HEK293 (cell line): ENCODE data around the gene SETD4.

ENCODE experiments used
- OVOL3 ChIP-seq: fragments of 450-650 bp; formaldehyde crosslinking; IDR thresholded peaks from 2 replicates; pipeline ENCODE4 v1.5.1; 2016; ENCODE audit warnings: missing biosample characterization, missing genetic modification characterization
- TCF7L2 ChIP-seq: IDR thresholded peaks from 2 replicates; pipeline ENCODE4 v1.6.1; 2011; ENCODE audit warnings: low read depth, mild to moderate bottlenecking, inconsistent platforms, low read length, moderate library complexity, borderline replicate concordance
- ZBTB20 ChIP-seq: fragments of 450-650 bp; formaldehyde crosslinking; IDR thresholded peaks from 2 replicates; pipeline ENCODE4 v1.5.1; 2016; ENCODE audit warnings: missing biosample characterization, missing genetic modification characterization
- ZFP37 ChIP-seq: fragments of 450-650 bp; formaldehyde crosslinking; IDR thresholded peaks from 2 replicates; pipeline ENCODE4 v1.5.1; 2016; ENCODE audit warnings: missing biosample characterization, missing genetic modification characterization
- ZNF214 ChIP-seq: fragments of 450-650 bp; formaldehyde crosslinking; IDR thresholded peaks from 2 replicates; pipeline ENCODE4 v1.5.1; 2017; ENCODE audit warnings: missing biosample characterization, mild to moderate bottlenecking, missing genetic modification characterization, borderline replicate concordance
- ZNF24 ChIP-seq: fragments of 450-650 bp; formaldehyde crosslinking; IDR thresholded peaks from 2 replicates; pipeline ENCODE4 v1.5.1; 2016; ENCODE audit warnings: missing biosample characterization, missing genetic modification characterization
- ZNF37A ChIP-seq: fragments of 450-650 bp; IDR thresholded peaks from 2 replicates; pipeline ENCODE4 v1.5.1; 2018; ENCODE audit warnings: missing biosample characterization, missing genetic modification characterization
- ZNF48 ChIP-seq: fragments of 450-650 bp; formaldehyde crosslinking; IDR thresholded peaks from 2 replicates; pipeline ENCODE4 v1.5.1; 2016; ENCODE audit warnings: missing biosample characterization, missing genetic modification characterization
- ZNF677 ChIP-seq: fragments of 450-650 bp; IDR thresholded peaks from 2 replicates; pipeline ENCODE4 v1.5.0; 2018; ENCODE audit warnings: missing biosample characterization, mild to moderate bottlenecking, missing genetic modification characterization, moderate library complexity
- ZXDB ChIP-seq: fragments of 450-650 bp; formaldehyde crosslinking; IDR thresholded peaks from 2 replicates; pipeline ENCODE4 v1.5.1; 2016; ENCODE audit warnings: missing biosample characterization, missing genetic modification characterization
- TF ChIP-seq, protein P1 (sequence below): fragments of 450-650 bp; formaldehyde crosslinking; IDR thresholded peaks from 2 replicates; pipeline ENCODE4 v1.5.1; 2016; ENCODE audit warnings: missing biosample characterization, missing genetic modification characterization
- TF ChIP-seq, protein P2 (sequence below): fragments of 450-650 bp; formaldehyde crosslinking; IDR thresholded peaks from 2 replicates; pipeline ENCODE4 v1.5.1; 2017; ENCODE audit warnings: missing biosample characterization, missing genetic modification characterization

DNA sequence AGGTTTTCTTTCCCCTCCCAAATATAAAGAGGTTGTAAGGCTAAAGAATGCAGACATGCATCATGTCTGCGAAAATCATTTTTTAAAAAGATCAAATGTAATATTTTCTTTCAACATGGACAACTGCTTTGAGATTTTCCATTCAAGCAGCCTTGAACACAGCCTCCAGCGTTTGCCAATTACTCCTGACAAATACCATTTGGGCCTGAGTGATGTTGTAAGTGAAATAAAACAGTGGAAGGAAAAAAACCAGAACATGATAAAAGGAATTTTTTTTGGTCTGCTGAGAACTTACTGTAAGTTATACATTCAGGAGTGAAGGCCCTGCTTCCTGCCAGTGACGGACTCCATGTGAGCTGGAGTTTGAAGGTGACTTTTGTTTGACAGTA, 37.2 kb downstream of the SETD4 start:
- TF ChIP-seq ZNF214 (tag by site-specific recombination) (no peak), ZBTB20 (tag by site-specific recombination) (no peak), OVOL3 (tag by site-specific recombination) (no peak), TCF7L2 (no peak), ZNF37A (tag by site-specific recombination) (no peak), ZNF24 (tag by site-specific recombination) (no peak), ZXDB (no peak), ZNF677 (tag by site-specific recombination) (no peak), ZNF48 (tag by site-specific recombination) (no peak), ZFP37 (no peak)
- TF ChIP-seq, protein P1, sequence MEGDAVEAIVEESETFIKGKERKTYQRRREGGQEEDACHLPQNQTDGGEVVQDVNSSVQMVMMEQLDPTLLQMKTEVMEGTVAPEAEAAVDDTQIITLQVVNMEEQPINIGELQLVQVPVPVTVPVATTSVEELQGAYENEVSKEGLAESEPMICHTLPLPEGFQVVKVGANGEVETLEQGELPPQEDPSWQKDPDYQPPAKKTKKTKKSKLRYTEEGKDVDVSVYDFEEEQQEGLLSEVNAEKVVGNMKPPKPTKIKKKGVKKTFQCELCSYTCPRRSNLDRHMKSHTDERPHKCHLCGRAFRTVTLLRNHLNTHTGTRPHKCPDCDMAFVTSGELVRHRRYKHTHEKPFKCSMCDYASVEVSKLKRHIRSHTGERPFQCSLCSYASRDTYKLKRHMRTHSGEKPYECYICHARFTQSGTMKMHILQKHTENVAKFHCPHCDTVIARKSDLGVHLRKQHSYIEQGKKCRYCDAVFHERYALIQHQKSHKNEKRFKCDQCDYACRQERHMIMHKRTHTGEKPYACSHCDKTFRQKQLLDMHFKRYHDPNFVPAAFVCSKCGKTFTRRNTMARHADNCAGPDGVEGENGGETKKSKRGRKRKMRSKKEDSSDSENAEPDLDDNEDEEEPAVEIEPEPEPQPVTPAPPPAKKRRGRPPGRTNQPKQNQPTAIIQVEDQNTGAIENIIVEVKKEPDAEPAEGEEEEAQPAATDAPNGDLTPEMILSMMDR = no peak
- TF ChIP-seq, protein P2, sequence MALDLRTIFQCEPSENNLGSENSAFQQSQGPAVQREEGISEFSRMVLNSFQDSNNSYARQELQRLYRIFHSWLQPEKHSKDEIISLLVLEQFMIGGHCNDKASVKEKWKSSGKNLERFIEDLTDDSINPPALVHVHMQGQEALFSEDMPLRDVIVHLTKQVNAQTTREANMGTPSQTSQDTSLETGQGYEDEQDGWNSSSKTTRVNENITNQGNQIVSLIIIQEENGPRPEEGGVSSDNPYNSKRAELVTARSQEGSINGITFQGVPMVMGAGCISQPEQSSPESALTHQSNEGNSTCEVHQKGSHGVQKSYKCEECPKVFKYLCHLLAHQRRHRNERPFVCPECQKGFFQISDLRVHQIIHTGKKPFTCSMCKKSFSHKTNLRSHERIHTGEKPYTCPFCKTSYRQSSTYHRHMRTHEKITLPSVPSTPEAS (tag by site-specific recombination) = no peak
